GM19467 (cell line): ENCODE data around the gene DCDC2B.
"Not testable (repeated sequence)": the region's sequence is repeated elsewhere in the genome, so short reads cannot be mapped to it uniquely, and the experiment has no call there.

Source experiments
- ATAC-seq: cut with Tn5 transposase; IDR thresholded peaks from one replicate; pipeline ENCODE4 v1.9.1; 2021; ENCODE audit warnings: mild to moderate bottlenecking, moderate library complexity; ENCODE audit not compliant: unreplicated experiment

DCDC2B gene

GRCh38 chr1:32255072-32256071 lies 46.5 kb downstream of the DCDC2B start:
- no peak for ATAC-seq

- no peak for ATAC-seq
These were observed 47.8 kb downstream of the DCDC2B start for GRCh38 chr1:32256473-32257226.

- no peak for ATAC-seq
These were observed 48.3 kb downstream of the DCDC2B start for GRCh38 chr1:32257227-32257508.

GRCh38 chr1:32263236-32263593 lies 54.3 kb downstream of the DCDC2B start:
- not testable (repeated sequence) for ATAC-seq

- no peak for ATAC-seq
These were observed 54.9 kb downstream of the DCDC2B start for GRCh38 chr1:32263744-32264143.
